Osteocyte (in vitro differentiated cells): Measurements from ENCODE around the gene HEATR3. TPM values are rescaled to one million over a fixed set of nuclear protein-coding genes. Genes with fewer than 3 reads are reported as not detected.

ENCODE experiments used
- DNase-seq: peaks from one replicate; pipeline ENCODE4 v3.0.0; 2021; ENCODE audit warnings: mixed read lengths; ENCODE audit not compliant: unreplicated experiment; ENCODE audit errors: extremely low spot score
- H3K27ac Mint-ChIP-seq: one replicate; pipeline ENCODE4 v1.8.0; 2021; ENCODE audit warnings: mild to moderate bottlenecking, mixed read lengths; ENCODE audit not compliant: unreplicated experiment
- H3K27me3 Mint-ChIP-seq: one replicate; pipeline ENCODE4 v1.8.0; 2021; ENCODE audit warnings: mixed read lengths; ENCODE audit not compliant: unreplicated experiment
- H3K36me3 Mint-ChIP-seq: one replicate; pipeline ENCODE4 v1.8.0; 2021; ENCODE audit warnings: mixed read lengths; ENCODE audit not compliant: unreplicated experiment
- H3K4me1 Mint-ChIP-seq: one replicate; pipeline ENCODE4 v1.8.0; 2021; ENCODE audit warnings: mixed read lengths; ENCODE audit not compliant: unreplicated experiment
- H3K4me3 Mint-ChIP-seq: one replicate; pipeline ENCODE4 v1.8.0; 2021; ENCODE audit warnings: mild to moderate bottlenecking, moderate library complexity, mixed read lengths; ENCODE audit not compliant: unreplicated experiment
- H3K9me3 Mint-ChIP-seq: one replicate; pipeline ENCODE4 v1.8.0; 2021; ENCODE audit warnings: mixed read lengths; ENCODE audit not compliant: unreplicated experiment
- total RNA-seq: library from RNA; stranded (reverse); gene quantifications from 2 replicates; pipeline ENCODE4 v1.2.1, GENCODE V29; 2021
- TF ChIP-seq, protein P1 (sequence below): fragments of 200-600 bp; sonication (generic); IDR thresholded peaks from 2 replicates; pipeline ENCODE4 v1.5.0; 2021; ENCODE audit warnings: antibody characterized with exemption, mild to moderate bottlenecking, moderate library complexity

Gene HEATR3
- total RNA-seq, 1 donor from 2014 or later, result 19.4 TPM

DNA sequence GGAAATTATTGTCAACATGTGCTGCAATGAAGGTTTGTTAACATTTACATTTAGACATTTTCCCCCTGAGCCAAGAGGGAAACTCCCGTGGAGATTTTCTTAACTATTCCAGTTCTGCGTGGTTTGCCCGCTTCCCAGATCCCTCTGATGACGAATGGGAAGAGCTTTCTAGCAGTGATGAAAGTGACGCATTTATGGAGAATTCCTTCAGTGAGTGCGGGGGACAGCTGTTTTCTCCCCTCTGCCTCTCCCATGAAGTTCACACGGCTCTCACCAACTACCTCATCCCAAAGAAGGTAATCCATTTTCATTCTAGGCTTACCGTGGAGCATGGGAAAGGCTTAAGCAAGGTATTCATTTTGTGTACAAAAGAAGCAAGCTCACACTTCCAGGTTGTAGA lies 18.2 kb downstream of the HEATR3 start:
- H3K9me3 Mint-ChIP-seq, result no peaks in the 10 kb centered on the region

DNA sequence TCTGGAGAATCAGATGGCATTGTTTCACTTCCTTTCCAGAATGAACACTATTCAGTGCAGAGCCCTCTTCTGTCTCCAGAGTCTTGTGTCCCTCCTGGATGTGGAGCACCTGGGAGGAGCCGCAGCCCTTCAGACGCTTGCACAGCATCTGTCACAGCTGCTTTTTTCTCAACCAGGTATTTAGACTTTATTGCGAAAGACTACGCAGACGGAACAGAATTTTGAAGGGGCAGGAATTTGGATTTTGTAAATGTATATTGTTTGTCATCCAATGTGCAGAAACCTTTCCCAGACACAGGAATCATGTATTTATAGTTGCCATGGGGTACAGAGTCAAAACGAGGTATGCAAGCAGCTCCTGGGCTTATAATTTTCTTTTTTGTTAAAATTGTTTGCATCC lies 20.4 kb downstream of the HEATR3 start:
- no peaks in the 10 kb centered on the region for H3K27me3 Mint-ChIP-seq
- no peak overlapping the region for H3K4me3 Mint-ChIP-seq
- no peaks in the 10 kb centered on the region for H3K9me3 Mint-ChIP-seq
- TF ChIP-seq, protein P1, sequence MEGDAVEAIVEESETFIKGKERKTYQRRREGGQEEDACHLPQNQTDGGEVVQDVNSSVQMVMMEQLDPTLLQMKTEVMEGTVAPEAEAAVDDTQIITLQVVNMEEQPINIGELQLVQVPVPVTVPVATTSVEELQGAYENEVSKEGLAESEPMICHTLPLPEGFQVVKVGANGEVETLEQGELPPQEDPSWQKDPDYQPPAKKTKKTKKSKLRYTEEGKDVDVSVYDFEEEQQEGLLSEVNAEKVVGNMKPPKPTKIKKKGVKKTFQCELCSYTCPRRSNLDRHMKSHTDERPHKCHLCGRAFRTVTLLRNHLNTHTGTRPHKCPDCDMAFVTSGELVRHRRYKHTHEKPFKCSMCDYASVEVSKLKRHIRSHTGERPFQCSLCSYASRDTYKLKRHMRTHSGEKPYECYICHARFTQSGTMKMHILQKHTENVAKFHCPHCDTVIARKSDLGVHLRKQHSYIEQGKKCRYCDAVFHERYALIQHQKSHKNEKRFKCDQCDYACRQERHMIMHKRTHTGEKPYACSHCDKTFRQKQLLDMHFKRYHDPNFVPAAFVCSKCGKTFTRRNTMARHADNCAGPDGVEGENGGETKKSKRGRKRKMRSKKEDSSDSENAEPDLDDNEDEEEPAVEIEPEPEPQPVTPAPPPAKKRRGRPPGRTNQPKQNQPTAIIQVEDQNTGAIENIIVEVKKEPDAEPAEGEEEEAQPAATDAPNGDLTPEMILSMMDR, result no peak
- DNase-seq, result no peak
- H3K27ac Mint-ChIP-seq, result no peak overlapping the region
- peaks cover 43% of the 10 kb centered on the region for H3K36me3 Mint-ChIP-seq
- no peaks in the 10 kb centered on the region for H3K4me1 Mint-ChIP-seq

More for the DNA sequence above, 18.2 kb downstream of the HEATR3 start:
- H3K4me1 Mint-ChIP-seq, result peaks cover 4% of the 10 kb centered on the region
- no peak overlapping the region for H3K4me3 Mint-ChIP-seq
- H3K27me3 Mint-ChIP-seq, result no peaks in the 10 kb centered on the region
- H3K36me3 Mint-ChIP-seq, result peaks cover 41% of the 10 kb centered on the region
- H3K27ac Mint-ChIP-seq, result no peak overlapping the region
- DNase-seq, result no peak
- TF ChIP-seq, protein P1, result no peak

DNA sequence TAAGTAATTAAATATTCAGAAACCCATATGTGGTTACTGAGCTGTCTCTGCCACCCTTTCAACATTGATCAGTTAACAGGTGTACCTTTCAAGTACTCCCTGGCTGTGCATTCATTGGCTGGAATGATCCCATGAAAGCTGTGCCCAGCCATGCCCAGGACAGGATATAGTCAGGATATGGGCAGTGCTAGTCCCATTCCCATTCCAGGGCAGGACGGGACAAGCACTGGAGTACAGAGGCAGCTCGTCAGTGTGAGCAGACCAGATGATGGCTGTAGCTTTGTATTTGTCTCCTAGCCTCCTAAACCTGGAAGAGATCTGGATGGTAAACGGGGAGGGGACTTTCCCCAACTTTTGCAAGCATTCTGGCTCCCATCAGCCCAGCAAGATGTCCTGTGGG lies 22.5 kb downstream of the HEATR3 start:
- peaks cover 38% of the 10 kb centered on the region for H3K36me3 Mint-ChIP-seq
- H3K27me3 Mint-ChIP-seq, result no peaks in the 10 kb centered on the region
- TF ChIP-seq, protein P1, result no peak
- H3K9me3 Mint-ChIP-seq, result no peaks in the 10 kb centered on the region
- no peak for DNase-seq
- no peak overlapping the region for H3K27ac Mint-ChIP-seq
- H3K4me3 Mint-ChIP-seq, result no peak overlapping the region
- H3K4me1 Mint-ChIP-seq, result no peaks in the 10 kb centered on the region

- Mint-ChIP-seq H3K4me1 (peaks cover 6% of the 10 kb centered on the region), H3K27me3 (no peaks in the 10 kb centered on the region), H3K9me3 (no peaks in the 10 kb centered on the region), H3K27ac (no peak overlapping the region), H3K36me3 (peaks cover 22% of the 10 kb centered on the region), H3K4me3 (no peak overlapping the region)
- DNase-seq, result no peak
- TF ChIP-seq, protein P1, result no peak
Observed at GRCh38 chr16:50092891-50093290, 27.1 kb downstream of the HEATR3 start.

DNA sequence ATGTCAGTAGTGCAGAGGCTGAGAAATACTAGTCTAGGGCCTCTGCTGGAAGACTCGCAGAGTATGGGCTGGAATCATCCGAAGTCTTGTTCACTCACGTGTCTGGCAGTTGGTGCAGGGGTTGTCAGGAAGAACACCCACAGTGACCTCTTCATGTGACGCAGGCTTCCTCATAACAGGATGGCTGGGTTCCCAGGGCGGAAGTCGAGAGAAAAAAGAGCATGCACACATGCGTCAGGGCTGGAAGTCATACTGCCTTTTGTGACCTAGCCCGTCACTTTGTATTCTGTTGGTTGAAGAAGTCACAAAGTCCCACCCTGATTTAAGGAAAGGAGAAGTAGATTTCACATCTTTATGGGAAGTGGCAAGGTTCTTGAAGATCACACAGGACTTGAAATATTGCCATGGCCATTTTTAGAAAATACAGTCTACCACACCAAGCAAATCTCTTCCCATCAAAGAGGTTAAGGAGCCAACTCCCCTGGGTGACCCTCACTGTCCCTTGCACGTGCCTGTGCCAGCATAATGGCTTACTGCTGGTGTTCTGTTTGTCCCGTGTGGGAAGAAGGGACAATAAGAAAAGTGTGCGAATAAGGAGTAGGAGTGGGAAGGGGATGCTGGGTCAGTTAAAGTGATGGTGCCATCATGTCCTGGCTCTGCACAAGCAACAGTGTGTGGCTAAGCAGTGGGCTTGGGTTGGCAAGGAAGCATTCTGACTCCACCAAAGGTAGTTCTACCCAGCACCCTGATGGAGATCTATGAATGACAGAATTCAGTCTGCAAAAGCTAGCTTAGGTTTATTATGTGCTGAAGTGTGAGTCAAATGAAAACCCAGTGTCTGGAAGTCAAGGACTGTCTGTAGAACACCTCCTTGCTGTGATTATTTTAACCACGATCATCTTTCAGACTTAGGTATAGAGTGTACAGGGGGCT lies 28.1 kb downstream of the HEATR3 start:
- Mint-ChIP-seq H3K27me3 (no peaks in the 10 kb centered on the region), H3K27ac (no peak overlapping the region)

More for the DNA sequence above, 28.1 kb downstream of the HEATR3 start:
- no peaks in the 10 kb centered on the region for H3K9me3 Mint-ChIP-seq
- peaks cover 6% of the 10 kb centered on the region for H3K4me1 Mint-ChIP-seq
- TF ChIP-seq, protein P1, result no peak
- DNase-seq, result no peak
- H3K36me3 Mint-ChIP-seq, result peaks cover 19% of the 10 kb centered on the region
- H3K4me3 Mint-ChIP-seq, result no peak overlapping the region
